Middle frontal gyrus (tissue), 1 donor: Measurements from ENCODE around the gene PREPL.
"Not testable (repeated sequence)": the region's sequence is repeated elsewhere in the genome, so short reads cannot be mapped to it uniquely, and the experiment has no call there.

Source experiments
- DNase-seq: peaks from one replicate; pipeline ENCODE4 v3.0.0-alpha.2; 2015; ENCODE audit warnings: low spot score; ENCODE audit errors: extremely low spot score

Gene PREPL

GRCh38 chr2:44349506-44349905 is 11.8 kb downstream of the PREPL start:
- no peak for DNase-seq

GRCh38 chr2:44348400-44348799 is 12.9 kb downstream of the PREPL start:
- no peak for DNase-seq

- DNase-seq, result no peak
Observed at GRCh38 chr2:44347526-44347925, 13.8 kb downstream of the PREPL start.

- no peak for DNase-seq
Observed at GRCh38 chr2:44342854-44343253, 18.4 kb downstream of the PREPL start.

- DNase-seq, result no peak
Observed at GRCh38 chr2:44335806-44336538, 25.3 kb downstream of the PREPL start.

- DNase-seq, result no peak
Observed at GRCh38 chr2:44333994-44334393, 27.3 kb downstream of the PREPL start.

DNA sequence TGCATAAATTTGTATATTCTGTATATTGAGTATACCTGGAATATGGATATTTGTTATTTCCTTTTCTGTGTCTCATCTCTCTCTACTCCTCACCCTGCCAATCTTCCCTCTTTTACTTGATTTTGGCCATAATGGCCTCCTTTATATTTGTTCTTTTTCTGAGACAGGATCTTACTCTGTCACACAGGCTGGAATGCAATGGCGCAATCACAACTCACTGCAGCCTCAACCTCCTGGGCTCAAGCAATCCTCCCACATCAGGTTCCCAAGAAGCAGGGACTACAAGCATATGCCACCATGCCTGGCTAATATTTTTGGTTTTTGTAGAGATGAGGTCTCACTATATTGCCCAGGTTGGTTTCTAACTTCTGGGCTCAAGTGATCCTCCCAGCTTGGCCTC is 30.5 kb downstream of the PREPL start:
- DNase-seq, result no peak

- DNase-seq, result no peak
Observed at GRCh38 chr2:44329343-44329742, 32.0 kb downstream of the PREPL start.

- no peak for DNase-seq
Observed at GRCh38 chr2:44328750-44329149, 32.5 kb downstream of the PREPL start.

GRCh38 chr2:44326548-44327264 is 34.6 kb downstream of the PREPL start:
- no peak for DNase-seq

DNA sequence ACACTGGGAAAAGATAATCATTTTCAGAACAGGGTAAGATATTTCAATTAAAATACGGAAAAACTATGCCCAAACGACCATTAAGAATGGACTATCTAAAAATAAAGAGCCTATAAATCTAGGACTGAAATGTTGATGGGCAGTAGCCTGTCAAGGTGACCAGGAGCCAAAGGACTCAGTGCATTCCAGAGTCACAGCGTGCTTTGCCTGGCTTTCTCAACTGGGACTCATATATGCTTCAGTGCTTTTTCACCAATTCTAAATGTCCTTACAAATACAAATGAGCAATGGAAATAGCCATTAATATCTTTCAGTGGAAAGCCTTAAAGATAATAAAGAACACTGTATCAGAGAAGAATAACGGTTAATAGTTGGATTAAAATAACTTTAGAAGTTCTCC is 35.4 kb downstream of the PREPL start:
- DNase-seq, result no peak

DNA sequence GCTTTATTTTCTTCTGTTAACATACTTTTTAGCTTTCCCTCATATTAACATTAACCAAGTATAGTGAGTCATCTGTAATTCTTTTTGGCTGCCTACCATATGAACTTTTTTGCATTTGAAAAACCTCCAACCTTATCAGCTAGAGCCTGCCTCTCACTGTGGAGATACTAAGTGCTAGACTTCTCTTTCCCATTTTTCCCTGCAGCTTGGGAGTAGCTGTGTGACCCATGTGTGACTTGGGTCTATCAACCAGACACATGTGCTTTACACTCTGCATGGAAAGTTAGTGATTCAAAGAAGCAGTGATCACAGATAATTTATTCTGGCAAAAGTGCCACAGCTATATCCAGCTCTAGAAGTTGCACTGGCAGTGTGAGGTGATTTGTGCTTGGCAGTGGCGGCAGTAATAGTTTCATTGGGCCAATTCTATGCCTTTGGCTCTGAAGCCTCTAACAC is 36.3 kb downstream of the PREPL start:
- no peak for DNase-seq

DNA sequence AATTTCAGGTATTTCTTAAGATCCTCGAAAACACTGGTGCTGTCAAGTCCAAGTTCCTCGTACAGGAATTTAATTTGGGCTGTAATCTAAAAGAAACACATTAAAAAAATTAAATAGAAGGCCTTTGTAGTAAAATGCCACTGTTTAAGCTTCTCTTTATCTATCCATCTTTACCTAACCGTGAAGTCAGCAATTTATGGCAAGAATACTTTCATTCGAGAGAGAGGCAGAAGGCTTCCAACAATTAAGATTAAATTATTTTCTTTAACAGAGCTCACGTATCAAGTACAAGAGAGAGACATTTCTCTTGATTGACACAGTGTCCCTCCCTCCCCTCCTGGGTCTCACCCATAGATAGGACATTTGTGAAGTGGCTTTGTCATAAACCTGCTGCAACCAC is 39.9 kb downstream of the PREPL start:
- no peak for DNase-seq

GRCh38 chr2:44320832-44321231 is 40.5 kb downstream of the PREPL start:
- no peak for DNase-seq

GRCh38 chr2:44315945-44316344 is 45.3 kb downstream of the PREPL start:
- no peak for DNase-seq

GRCh38 chr2:44314362-44314761 is 46.9 kb downstream of the PREPL start:
- no peak for DNase-seq

GRCh38 chr2:44310287-44310686 is 51.0 kb downstream of the PREPL start:
- DNase-seq, result no peak

GRCh38 chr2:44305882-44306281 is 55.4 kb downstream of the PREPL start:
- DNase-seq, result no peak

GRCh38 chr2:44304258-44304657 is 57.0 kb downstream of the PREPL start:
- no peak for DNase-seq

DNA sequence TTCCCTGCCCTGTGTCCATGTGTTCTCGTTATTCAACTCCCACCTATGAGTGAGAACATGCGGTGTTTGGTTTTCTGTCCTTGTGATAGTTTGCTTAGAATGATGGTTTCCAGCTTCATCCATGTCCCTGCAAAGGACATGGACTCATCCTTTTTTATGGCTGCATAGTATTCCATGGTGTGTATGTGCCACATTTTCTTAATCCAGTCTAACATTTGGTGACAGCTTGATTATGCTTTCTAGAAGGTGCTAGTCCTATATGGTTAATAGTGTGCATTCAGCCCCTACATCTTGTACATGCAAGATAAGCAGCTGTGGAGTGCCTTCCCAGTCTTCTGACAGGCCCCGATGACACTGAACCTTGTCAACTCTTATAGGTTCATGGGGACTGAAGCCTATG is 57.5 kb downstream of the PREPL start:
- not testable (repeated sequence) for DNase-seq

DNA sequence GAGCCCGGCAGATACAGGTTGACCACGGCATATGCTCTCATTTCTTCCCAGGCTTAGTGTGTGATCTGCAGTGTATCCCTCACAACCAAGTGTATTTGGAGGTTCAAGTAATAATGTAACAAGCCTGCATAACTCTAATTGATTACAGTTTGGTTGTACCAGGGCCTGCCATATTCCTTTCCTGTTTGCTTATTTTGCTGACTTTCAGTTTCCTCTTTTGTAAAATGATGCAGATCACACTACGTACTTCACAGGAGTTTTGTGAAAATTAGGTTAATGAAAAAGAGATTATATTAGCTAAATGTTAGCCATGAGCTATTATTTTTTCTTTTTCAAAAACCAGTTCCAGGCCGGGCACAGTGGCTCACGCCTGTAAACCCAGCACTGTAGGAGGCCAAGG is 60.2 kb downstream of the PREPL start:
- no peak for DNase-seq

GRCh38 chr2:44299635-44300034 is 61.7 kb downstream of the PREPL start:
- no peak for DNase-seq

DNA sequence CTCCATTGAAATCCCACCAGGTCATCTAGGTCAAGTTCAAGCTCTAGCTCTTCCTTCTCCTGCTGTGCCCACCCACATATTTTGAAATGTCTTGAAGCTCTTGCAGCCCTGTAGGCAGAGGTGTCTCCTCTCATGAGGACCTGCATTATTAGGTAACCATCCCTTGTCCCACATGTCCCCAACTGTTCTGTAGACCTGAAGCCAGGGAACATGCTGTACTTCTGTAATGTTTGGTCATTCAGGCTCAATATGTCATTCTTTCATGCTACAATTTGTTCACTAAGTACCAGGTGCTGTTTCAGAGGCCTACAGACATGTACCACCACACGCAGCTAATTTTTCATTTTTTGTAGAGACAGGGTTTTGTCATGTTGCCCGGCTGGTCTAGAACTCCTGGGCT is 63.9 kb downstream of the PREPL start:
- DNase-seq, result no peak
